Activated effector memory CD4-positive, alpha-beta T cell treated with Interleukin-2 at 50 U/mL for 16 hours (primary cell): Measurements from ENCODE around the gene ZNF579.

Experiments
- DNase-seq: peaks from one replicate; pipeline ENCODE4 v3.0.0-alpha.2; 2020

The ZNF579 gene

DNA sequence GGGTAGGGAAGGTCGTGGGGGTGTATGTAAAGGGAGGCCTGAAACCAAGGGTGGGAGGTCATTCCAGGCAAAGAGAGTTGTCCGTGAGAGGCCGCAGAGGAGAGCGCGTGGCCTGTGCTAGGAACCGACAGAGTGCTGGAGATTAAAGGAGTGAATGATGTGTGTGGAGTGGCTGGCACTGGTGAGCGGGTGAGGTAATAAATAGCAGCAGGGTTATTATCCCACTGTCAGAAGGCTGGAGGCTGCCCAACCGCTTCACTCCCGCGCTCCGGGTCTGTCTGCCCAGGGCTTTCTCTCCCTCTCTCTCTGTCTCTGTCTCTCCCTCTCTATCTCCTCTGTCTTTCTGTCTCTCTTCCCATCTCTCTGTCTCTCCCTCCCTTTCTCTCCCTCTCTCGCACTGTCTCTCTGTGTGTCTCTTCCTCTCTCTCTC, 17.4 kb downstream of the ZNF579 start:
- no peak for DNase-seq

DNA sequence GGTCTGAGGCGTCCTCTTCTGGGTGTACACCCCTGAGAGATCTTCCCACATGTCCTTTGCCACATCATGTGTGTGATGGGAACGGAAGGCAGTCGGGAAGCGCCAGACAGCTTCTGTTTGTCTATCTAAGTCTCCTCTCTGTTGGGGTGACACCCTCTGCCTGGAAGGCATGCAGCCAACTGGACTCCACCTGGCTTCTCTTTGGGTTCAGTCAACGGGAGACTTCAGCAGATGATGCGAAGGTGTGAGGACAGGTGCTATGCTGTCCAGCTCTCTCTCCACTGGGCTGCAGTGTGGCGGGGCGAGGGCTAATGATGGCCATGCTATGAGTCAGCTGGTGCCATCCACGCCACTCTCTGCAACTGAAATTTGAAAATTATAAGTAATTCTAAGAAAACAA, 21.0 kb downstream of the ZNF579 start:
- no peak for DNase-seq

DNA sequence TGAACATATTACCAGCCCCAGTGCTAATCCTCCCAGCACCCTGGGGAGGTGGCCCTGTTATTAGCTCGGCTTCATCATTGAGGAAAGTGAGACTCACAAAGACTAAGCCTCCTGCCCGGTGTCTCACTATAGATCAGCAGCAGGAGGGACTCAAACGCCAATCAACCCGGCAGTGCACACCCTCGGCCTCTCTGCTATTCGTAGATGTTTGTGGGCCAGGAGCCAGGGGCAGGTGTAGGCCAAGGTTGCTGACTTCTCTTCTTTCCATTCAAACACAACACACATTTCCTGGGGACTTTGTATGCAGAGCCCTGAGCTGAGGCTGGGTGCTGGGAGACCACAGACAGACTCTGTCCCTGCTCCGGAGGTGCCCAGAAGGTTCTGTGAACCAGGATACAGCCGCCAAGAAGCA, 25.9 kb downstream of the ZNF579 start:
- DNase-seq: no peak

DNA sequence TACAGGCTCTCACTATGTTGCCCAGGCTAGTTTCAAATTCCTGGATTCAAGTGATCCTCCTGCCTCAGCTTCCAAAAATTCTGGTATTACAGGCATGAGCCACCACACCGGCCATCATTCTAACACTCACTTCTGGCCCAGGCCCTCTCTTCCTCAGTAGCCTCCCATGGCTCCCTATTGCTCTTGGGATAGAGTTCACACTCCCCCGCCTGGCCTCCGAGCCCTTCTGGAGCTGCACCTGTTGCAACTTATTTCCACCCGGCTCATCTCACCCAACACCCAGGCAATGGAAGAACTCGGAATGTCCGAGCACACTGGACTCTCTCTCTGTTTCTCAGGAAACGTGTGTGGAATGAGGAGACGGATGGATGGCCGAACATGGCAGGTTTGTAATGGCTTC, 26.3 kb downstream of the ZNF579 start:
- DNase-seq: no peak

DNA sequence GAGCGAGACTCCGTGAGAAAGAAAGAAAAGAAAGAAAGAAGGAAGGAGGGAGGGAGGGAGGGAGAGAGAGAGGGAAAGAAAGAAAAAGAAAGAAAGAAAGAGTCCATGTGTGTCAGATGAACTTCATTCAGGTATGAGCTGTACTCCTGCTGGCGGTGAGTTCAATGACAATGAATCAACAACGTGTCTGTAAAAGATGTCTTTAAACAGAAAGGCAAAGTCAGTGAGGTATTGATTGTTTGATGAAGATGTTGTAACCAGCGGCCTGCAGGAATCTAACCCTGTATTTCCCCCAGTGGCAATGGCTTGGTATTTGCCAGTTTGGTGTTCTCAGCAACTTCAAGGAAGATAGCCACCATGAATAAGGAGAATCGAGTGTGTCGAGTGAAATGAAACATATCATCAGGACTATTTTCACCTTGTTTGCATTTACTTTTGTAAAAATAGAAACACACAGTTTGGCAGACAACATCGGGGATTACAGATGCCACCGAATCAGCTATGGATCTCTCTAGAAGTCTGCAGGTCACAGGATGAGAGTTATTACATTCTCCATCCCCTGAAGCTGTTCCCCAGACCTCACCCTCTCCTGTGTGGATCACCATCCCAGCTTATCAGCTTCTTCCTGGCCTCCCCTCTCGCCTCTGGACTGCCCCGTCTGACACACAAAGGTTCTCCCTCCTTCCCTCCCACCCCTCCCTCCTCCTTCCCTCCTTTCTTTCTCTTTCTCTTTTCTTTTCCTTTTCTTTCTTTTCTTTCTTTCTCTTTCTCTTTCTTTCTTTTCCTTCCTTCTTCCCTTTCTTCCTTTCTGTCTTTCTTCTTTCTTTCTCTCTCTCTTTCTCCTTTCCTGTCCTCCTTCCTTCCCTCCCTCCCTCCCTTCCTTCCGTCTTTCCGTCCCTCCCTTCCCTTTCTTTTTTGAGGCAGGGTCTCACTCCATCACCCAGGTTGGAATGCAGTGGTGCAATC, 27.1 kb downstream of the ZNF579 start:
- DNase-seq: no peak

DNA sequence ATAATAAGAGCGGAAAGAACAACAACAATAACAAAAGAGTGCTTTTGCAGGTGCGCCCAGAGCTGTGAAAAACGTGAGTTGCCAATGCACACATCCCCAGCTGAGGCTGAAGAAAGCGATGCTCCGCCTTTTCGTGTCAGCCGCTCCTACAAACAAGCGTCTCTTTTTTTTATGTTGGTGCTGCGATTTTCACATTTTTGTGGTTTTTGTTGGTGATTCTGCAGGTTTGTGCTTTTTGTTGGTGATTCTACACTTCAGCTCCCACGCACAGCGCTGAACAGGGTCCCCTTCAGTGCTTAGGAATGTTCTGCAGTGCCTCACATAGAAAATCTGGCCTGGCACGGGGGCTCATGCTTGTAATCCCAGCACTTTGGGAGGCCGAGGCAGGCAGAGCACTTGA, 28.0 kb downstream of the ZNF579 start:
- DNase-seq: no peak

DNA sequence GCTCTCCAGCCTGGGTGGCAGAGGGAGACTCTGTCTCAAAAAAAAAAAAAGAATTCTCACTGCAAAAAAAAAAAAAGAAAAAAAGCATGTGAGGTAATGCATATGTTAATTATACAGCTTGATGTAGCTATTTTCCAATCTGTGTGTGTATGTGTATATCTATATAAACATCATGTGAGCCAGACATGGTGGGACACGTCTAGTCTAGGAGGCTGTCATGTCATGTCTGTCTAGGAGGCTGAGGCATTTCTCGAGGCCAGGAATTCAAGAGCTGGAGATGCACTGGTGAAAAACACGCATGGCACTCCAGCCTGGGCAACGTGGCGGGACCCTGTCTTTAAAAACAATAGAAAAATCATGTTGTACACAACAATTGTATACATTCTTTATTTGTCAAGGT, 28.4 kb downstream of the ZNF579 start:
- DNase-seq: no peak

DNA sequence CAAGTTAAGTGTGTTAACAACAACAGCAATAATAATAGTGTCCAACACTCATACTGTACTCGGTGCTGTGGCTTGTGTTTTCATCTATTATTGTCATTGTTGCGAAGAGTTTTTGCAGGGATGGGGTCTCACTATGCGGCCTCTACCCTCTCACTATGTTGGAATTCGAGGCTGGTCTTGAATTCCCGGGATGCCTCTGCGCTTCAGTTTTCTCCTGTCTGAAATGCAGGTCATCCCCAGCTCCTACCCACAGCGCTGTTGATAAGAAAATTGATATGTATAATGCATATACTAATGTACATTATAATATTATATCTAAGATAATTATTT, 30.4 kb downstream of the ZNF579 start:
- no peak for DNase-seq

DNA sequence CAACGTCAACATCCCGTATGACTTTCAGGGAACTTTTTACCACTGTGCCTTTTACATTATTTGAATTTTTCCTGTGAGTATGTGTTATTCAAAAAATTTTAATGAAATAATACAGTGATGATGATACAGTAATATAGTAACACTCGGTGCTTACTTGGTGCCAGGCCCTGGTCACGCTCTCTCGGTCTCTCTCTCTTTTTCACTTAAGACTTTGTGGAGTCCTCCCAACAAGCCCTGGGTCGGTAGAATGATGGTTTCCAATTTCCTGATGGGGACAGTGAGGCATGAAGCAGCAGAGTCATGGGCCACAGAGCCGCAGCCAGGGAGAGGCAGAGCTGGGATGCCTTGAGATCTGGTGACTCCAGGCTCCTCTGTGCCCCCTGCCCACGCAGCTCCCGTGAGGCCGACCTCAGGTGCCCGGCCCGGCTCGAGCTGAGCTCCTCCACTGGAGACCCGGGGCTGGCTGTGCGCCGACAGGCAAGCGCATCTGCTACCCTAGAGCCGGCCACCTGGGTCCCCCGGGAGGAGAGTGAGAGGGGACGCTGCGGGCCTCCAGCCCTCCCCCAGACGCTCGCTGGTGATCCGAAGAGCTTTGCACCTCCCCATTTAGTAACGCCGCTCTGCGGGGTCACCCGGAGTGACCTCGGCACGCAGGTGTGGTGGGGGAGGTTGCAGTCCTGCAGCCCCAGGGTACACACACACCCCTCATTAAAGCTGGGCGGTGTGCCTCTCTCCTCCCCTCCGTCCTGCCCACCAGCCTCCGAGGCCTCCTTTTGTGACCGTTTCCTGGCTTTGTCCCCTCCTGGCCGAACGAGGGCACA, 30.9 kb downstream of the ZNF579 start:
- no peak for DNase-seq

DNA sequence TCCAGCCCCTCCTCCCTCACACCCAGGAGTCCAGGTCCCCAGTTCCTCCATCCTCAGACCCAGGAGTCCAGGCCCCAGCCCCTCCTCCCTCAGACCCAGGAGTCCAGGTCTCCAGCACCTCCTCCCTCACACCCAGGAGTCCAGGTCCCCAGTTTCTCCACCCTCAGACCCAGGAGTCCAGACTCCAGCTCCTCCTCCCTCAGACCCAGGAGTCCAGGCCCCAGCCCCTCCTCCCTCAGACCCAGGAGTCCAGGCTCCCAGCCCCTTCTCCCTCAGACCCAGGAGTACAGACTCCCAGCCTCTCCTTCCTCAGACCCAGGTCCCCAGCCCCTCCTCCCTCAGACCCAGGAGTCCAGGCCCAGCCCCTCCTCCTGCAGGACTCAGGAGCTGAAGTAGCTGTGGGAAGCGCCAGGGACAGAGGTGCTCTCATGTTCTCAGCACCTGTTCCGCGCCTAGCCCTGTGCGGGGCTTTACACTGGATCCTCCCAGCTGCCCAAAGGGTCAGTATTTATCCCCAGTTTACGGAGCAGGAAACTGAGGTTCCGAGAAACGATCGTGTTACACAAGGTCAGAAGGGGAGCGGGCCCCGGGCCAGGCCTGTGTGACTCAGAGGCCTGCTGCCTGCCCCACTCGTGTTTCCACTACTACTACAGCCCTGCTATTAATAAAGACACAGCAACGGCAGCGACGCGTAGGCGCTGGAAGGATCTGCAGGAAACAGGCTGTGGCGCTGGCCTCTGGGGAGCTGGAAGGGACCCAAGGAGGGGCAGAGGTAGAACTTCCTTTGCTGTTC, 33.6 kb downstream of the ZNF579 start:
- no peak for DNase-seq

DNA sequence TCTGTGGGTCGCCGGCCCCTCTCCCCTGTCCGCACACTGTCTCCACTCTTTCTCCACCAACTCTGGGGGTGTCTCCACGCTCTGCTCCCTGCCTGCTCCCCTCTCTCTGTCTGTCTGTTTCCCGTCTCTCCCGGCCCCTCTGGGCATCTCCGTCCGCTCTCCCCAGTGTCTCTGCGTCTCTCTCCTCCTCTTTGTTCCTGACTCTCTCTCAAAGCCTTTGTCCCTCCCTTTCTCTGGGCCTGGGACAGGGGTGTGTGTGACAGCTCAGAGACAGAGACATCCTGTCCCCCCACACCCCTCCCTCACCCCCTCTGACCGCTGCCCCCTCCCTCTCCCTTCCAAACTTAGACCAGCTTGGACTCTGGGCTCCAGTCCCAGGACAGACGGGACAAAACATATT, 34.6 kb downstream of the ZNF579 start:
- no peak for DNase-seq

DNA sequence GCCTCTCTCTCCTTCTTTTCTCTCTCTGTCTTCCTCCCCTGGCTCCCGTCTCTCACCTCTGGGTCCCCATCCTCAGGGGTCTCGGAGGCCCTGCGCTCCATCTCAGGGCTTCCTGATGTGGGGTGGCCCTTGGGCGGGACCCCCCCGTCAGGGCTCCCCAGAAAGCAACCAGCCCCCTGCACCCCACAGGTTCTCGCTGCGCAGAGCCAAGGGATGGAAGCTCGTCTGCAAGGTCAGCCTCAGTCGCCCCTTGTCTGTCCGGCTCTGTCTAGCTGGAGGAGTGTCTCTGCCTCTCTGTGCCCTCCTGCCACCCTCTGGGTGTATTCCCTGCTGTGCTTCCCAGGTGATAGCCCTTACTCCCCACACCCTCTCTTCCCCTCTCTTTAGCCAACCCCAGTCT, 35.2 kb downstream of the ZNF579 start, which contains the start of gene SBK3:
SBK3 (minus strand) TSS at position 101 of the 400 bp plus-strand sequence; CDS start at position 101, 0 bp downstream.
- no peak for DNase-seq

DNA sequence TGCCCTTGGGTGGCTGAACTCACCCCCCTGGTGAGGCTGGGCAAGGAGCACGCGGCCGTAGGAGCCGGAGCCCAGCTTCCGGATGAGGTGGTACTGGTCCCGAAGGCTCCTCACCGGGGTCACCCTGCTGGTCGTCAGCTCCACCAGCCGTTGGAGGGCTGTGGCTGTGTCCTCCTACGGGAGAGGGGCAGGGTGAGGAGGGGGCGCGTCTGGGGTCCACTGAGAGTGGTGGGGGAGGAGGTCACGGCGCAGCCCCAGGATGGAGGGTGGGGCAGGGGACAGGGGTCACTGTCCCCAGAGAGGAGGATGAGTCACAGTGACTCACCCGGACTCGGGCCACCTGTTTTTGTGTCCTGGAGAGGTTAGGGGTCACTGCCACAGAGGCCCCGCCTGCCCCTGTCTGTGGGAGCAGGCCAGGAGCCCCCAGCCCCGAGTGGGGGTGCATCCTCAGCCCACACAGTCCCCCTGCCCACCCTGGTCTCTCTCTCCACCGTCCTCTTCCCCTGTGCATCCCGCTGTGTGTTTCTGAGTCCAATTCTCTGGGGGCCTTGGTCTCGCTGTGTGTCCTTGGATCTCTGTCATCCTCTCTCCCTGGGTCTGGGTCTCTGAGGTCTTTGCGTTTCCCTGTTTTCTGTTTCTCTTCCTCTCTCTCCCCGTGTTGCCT, 35.7 kb downstream of the ZNF579 start:
- DNase-seq: no peak

DNA sequence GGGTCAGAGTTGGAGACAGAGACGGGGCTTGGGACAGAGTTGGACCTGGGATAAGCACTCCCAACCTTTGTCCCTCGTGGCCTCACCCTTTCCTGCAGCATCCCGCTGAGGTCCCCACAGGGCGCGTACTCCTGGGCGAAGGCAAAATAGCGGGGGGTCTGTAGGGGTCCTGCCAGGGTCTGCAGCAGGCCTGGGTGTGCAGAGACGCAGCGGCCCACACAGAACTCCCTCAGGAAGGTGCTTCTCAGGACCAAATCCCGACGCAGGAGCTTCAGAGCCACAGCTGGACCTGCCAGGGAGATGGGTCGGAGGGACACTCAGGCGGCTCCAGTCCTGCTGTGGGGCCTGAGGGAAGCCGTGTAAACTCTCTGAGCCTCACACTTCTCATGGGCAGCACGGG, 36.6 kb downstream of the ZNF579 start:
- DNase-seq: no peak

DNA sequence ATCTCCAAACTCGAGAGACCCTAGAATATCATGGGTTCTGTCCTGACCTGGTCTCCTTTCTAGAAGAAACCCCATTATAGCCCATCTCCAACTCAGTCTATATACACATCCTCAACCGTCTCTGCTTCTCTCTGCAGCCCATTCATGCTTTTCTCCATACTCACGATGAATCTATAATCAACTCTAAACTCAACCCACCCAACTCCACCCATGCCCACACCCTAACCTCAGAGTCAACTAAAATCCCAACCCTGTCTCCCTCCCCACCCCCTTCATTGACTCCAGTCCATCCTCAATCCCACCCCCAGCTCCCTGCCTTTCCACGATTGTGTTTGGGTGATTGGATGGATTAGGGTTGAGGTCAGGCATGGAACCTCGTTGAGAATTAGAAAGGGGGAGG, 37.1 kb downstream of the ZNF579 start:
- no peak for DNase-seq

DNA sequence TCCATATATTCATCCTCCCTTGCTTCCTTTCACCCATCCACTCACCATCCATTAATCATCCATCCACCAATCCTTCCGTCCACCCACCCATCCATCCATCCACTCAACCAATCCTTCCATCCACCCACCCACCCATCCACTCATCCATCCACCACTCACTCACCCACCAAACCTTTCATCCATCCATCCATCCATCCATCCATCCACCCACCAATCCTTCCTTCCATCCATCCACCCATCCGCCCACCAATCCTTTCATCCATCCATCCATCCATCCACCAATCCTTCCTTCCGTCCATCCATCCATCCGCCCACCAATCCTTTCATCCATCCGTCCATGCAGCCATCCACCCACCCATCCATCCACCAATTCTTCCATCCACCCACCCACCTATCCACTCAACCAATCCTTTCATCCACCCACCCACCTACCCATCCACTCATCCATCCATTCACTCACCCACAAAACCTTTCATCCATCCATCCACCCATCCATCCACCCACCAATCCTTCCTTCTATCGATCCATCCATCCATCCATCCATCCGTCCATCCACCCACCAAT, 38.3 kb downstream of the ZNF579 start:
- no peak for DNase-seq

DNA sequence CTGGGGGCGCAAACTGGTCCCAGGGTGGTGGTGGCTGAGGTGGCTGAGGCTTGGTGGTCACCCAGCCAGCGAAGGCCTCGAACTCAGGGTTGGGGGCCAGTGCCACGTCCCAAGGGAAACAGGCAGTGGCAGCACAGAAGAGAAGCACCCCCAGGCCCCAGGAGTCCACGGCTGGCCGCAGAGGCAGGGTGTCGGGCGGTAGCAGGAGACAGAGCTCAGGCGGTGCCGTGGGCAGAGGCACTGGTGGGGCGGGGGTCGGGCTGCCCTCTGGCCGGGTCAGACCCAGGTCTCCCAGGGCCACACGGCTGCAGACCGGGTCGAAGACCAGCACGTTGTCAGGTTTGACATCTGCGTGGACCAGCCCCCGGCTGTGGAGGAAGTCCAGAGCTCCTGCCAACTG, 39.6 kb downstream of the ZNF579 start:
- no peak for DNase-seq

DNA sequence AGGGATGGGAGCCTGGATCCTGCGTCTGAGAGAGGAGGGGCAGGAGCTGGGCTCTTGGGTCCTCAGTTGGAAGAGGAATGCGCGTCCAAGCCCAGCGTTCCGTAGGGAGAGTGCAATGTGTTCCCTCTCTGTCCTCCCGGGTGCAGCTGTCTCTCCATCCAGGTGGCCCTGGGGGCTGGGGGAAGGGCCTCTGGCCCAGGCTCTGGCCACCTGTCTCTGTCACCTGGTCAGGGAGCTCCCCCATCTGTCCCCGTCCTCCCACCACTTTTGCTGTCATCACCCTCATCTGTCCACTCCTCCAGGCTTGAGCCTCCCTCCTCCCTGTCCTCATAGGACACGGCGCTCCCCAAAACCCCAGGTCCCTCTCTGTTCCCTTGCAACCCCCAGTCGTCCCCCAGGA, 40.0 kb downstream of the ZNF579 start:
- no peak for DNase-seq

DNA sequence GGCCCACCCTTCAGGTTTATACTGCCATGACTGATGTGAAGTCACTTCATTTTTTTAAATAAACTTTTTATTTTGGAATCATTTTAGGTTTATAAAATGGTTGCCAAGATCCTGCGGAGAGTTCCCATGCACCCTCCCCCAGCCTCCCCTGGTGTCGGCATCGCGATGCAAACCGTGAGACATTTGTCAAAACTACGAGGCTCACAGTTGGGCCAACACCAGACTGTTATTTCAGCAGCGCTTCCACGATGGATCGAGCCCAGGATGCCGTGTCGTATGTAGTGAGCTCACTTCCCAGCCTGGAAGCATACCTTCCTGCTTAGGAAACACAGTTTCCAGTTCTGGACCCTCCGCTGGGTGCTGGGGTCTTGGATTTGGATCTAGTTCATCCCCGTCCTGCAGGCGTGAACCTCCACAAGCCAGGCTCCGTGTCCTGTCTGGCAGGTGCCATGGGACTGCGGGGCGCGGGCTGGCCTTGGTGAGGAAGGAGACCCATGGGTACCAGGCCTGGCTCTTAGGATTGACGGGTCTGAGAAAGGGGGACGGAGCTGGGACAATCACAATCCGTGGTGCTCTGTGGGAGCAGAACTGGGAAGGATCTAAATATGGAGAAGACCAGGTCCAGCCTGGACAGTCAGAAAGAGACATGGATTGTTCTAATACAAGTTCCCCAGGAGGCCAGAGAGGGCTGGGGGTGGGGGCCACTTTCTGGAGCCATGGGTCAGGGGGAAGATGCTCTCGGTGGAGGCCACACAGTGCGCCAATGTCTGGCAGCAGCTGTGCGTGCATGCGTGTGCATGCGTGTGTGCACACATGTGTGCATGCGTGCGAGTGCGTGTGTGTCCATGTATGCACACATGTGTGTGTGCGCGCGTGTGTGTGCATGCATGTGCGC, 41.3 kb downstream of the ZNF579 start:
- DNase-seq: no peak

DNA sequence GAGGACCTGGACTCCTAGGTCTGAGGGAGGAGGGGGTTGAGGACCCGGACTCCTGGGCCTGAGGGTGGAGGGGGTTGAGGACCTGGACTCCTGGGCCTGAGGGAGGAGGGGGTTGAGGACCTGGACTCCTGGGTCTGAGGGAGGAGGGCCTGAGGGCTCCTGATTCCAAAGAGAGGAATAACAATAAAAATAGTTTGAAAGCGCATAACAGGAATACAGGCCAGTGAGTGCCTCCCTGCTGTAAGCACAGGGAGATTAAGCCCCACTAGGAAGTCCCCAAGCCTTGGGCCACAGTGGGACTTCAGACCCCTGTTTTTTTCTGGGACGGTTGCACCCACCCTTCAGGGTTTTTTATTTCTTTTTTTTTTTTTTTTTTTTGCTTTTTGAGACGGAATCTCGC, 42.5 kb downstream of the ZNF579 start:
- no peak for DNase-seq

DNA sequence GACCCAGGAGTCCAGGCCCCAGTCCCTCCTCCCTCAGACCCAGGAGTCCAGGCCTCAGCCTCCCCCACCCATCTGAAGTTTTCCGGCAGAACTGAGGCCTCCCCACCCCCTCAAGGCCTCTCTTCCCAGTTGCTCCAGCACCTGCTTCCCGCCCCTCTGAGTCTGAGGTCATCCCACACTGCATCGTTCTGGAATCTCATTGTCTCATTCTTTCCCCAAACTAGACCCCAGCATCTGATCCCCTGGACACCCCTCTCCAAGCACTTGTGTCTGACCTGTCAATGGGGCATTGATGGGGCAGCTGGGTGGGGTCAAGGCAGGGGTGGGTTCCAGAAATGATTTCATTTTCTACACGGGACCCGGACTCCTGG, 42.9 kb downstream of the ZNF579 start:
- DNase-seq: no peak
